ENCODE data around the gene GANC. TPM values are rescaled to one million over a fixed set of nuclear protein-coding genes. Genes with fewer than 3 reads are reported as not detected.

Gene GANC
- total RNA-seq, 2 donors from 2014 or later = 6.6 to 12.7 TPM

GRCh38 chr15:42232606-42233005 lies 40.4 kb upstream of the GANC start:
- H3K27ac ChIP-seq = no peak overlapping the region
- TF ChIP-seq, protein P1, sequence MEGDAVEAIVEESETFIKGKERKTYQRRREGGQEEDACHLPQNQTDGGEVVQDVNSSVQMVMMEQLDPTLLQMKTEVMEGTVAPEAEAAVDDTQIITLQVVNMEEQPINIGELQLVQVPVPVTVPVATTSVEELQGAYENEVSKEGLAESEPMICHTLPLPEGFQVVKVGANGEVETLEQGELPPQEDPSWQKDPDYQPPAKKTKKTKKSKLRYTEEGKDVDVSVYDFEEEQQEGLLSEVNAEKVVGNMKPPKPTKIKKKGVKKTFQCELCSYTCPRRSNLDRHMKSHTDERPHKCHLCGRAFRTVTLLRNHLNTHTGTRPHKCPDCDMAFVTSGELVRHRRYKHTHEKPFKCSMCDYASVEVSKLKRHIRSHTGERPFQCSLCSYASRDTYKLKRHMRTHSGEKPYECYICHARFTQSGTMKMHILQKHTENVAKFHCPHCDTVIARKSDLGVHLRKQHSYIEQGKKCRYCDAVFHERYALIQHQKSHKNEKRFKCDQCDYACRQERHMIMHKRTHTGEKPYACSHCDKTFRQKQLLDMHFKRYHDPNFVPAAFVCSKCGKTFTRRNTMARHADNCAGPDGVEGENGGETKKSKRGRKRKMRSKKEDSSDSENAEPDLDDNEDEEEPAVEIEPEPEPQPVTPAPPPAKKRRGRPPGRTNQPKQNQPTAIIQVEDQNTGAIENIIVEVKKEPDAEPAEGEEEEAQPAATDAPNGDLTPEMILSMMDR (IDR thresholded peaks at IDR 0.05) = no peak
- H3K9me3 ChIP-seq = no peaks in the 10 kb centered on the region
- no peaks in the 10 kb centered on the region for H3K4me1 ChIP-seq
- peaks cover 68% of the 10 kb centered on the region for H3K36me3 ChIP-seq
- H3K27me3 ChIP-seq = no peaks in the 10 kb centered on the region
- DNase-seq (ENCODE audit: low spot score) = no peak
- H3K4me3 ChIP-seq = no peak overlapping the region

GRCh38 chr15:42233107-42233506 lies 39.9 kb upstream of the GANC start:
- H3K4me1 ChIP-seq = no peaks in the 10 kb centered on the region
- no peak overlapping the region for H3K27ac ChIP-seq
- no peak overlapping the region for H3K4me3 ChIP-seq
- DNase-seq (ENCODE audit: low spot score) = no peak
- peaks cover 68% of the 10 kb centered on the region for H3K36me3 ChIP-seq
- H3K27me3 ChIP-seq = no peaks in the 10 kb centered on the region
- no peaks in the 10 kb centered on the region for H3K9me3 ChIP-seq
- TF ChIP-seq, protein P1 (IDR thresholded peaks at IDR 0.05) = no peak

- TF ChIP-seq, protein P1 (IDR thresholded peaks at IDR 0.05) = no peak
- peaks cover 58% of the 10 kb centered on the region for H3K36me3 ChIP-seq
- no peak overlapping the region for H3K27ac ChIP-seq
- H3K9me3 ChIP-seq = no peaks in the 10 kb centered on the region
- H3K27me3 ChIP-seq = no peaks in the 10 kb centered on the region
- no peaks in the 10 kb centered on the region for H3K4me1 ChIP-seq
- no peak overlapping the region for H3K4me3 ChIP-seq
- no peak for DNase-seq (ENCODE audit: low spot score)
Measured at GRCh38 chr15:42239528-42240182, 33.3 kb upstream of the GANC start.

- no peak overlapping the region for H3K4me3 ChIP-seq
- no peaks in the 10 kb centered on the region for H3K9me3 ChIP-seq
- DNase-seq (ENCODE audit: low spot score) = no peak
- H3K27me3 ChIP-seq = no peaks in the 10 kb centered on the region
- no peak overlapping the region for H3K27ac ChIP-seq
- TF ChIP-seq, protein P1 (IDR thresholded peaks at IDR 0.05) = no peak
- H3K36me3 ChIP-seq = peaks cover 47% of the 10 kb centered on the region
- no peaks in the 10 kb centered on the region for H3K4me1 ChIP-seq
Measured at GRCh38 chr15:42240823-42241222, 32.2 kb upstream of the GANC start.

DNA sequence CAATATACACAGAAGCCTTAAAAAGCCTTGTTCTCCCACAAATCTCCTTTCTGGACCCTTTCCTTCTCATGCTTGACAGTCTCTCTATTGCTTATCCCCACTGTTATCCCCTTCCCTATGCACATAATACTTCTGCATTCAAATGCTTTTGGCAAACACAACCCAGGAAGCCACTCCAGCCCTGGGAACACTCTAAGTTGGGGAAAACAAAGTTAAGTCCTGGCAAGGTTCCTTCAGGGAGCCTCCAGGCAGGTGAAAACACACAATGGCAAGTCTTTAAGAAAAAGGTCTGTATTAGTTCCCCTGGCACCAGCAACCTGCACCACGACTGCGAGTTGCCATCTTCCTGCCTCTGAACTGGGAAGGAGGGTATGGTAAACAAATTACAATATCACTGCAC lies 19.7 kb upstream of the GANC start:
- Histone ChIP-seq H3K36me3 (peaks cover 17% of the 10 kb centered on the region), H3K27ac (no peak overlapping the region), H3K27me3 (no peaks in the 10 kb centered on the region), H3K9me3 (no peaks in the 10 kb centered on the region), H3K4me3 (no peak overlapping the region), H3K4me1 (no peaks in the 10 kb centered on the region)
- TF ChIP-seq, protein P1 (IDR thresholded peaks at IDR 0.05) = no peak
- no peak for DNase-seq (ENCODE audit: low spot score)

DNA sequence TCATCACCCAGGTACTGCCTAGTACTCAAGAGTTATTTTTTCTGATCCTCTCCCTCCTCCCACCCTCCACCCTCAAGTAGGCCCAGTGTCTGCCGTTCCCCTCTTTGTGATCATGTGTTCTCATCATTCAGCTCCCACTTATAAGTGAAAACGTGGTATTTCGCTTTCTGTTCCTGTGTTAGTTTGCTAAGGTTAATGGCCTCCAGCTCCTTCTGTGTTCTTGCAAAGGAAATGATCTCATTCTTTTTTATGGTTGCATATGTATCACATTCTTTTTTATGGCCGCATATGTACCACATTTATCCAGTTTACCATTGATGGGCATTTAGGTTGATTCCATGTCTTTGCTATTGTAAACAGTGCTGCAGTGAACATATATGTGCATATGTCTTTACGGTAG lies 8.2 kb upstream of the GANC start:
- H3K27ac ChIP-seq = no peak overlapping the region
- no peak overlapping the region for H3K4me3 ChIP-seq
- no peaks in the 10 kb centered on the region for H3K4me1 ChIP-seq
- no peak for DNase-seq (ENCODE audit: low spot score)
- no peaks in the 10 kb centered on the region for H3K27me3 ChIP-seq
- H3K36me3 ChIP-seq = peaks cover 83% of the 10 kb centered on the region
- TF ChIP-seq, protein P1 (IDR thresholded peaks at IDR 0.05) = no peak
- H3K9me3 ChIP-seq = no peaks in the 10 kb centered on the region

All from right atrium auricular region (tissue), 2 donors.